22Rv1 (cell line): ENCODE data around the gene PLCXD3.

ENCODE experiments used
- CTCF ChIP-seq: fragments of 450-650 bp; IDR thresholded peaks from 2 replicates; pipeline ENCODE4 v1.5.1; 2017; ENCODE audit warnings: mild to moderate bottlenecking
- ZFX ChIP-seq: fragments of 450-650 bp; IDR thresholded peaks from 2 replicates; pipeline ENCODE4 v1.6.1; 2017; ENCODE audit warnings: antibody characterized with exemption, borderline replicate concordance

- TF ChIP-seq CTCF (no peak), ZFX (no peak)
Observed at GRCh38 chr5:41296066-41296465, 214.3 kb downstream of the PLCXD3 start.
